Activated naive CD8-positive, alpha-beta T cell (primary cell): Measurements from ENCODE around the gene RSF1.
A peak's percentile ranks its signal among the peaks of the same experiment; 100 is the strongest.

Source experiments
- H3K27ac Mint-ChIP-seq: one replicate; pipeline ENCODE4 v1.8.0; 2021; ENCODE audit warnings: mixed read lengths
- H3K27me3 Mint-ChIP-seq: one replicate; pipeline ENCODE4 v1.8.0; 2021; ENCODE audit warnings: mixed read lengths
- H3K36me3 Mint-ChIP-seq: one replicate; pipeline ENCODE4 v1.8.0; 2021; ENCODE audit warnings: mixed read lengths
- H3K4me1 Mint-ChIP-seq: one replicate; pipeline ENCODE4 v1.8.0; 2021; ENCODE audit warnings: low read depth, mixed read lengths
- H3K4me3 Mint-ChIP-seq: one replicate; pipeline ENCODE4 v1.8.0; 2021; ENCODE audit warnings: mild to moderate bottlenecking, mixed read lengths
- H3K9me3 Mint-ChIP-seq: one replicate; pipeline ENCODE4 v1.8.0; 2021; ENCODE audit warnings: low read depth, mixed read lengths

The RSF1 gene

DNA sequence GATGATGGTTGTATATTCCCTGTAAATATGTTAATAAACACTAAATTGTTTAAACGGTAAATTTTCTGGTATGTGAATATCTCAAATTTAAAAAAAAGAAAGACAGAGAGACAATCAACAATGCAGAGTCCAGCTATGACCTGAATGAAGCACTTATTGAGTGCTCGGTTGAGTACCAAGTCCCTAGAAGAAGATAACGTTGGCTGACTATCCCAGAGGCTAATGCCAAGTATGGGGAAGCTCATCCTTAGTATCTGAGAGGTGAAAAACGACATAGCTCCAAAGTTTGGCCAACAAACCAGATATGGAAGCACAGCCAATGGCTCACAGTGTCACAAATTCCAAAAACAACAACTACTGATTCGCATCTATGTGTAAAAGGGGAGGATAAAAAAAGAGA is 71.3 kb downstream of the RSF1 start:
- H3K4me1 Mint-ChIP-seq: peaks cover 33% of the 10 kb centered on the region

DNA sequence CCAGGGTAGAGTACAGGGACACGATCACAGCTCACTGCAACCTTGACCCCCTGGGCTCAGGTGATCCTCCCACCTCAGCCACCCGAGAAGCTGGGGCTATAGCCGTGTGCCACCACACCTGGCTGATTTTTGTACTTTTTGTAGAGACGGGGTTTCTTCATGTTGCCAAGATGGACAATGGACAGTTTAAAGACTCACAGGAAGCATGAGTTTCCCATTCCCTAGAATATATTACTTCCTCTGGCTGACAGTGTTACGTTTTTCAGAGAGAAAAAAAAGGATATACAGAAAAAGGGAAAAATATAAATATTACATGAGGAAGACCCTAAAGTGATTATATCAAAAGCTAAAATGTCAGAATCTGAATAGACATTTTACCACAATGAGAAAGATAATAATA is 72.3 kb downstream of the RSF1 start:
- Mint-ChIP-seq H3K27me3 (no peaks in the 10 kb centered on the region), H3K27ac (no peak overlapping the region), H3K4me1 (peaks cover 33% of the 10 kb centered on the region), H3K4me3 (no peak overlapping the region), H3K9me3 (no peaks in the 10 kb centered on the region), H3K36me3 (peaks cover 9% of the 10 kb centered on the region)

More for the DNA sequence above, 71.3 kb downstream of the RSF1 start:
- Mint-ChIP-seq H3K27ac (no peak overlapping the region), H3K4me3 (no peak overlapping the region), H3K27me3 (no peaks in the 10 kb centered on the region), H3K9me3 (no peaks in the 10 kb centered on the region), H3K36me3 (peaks cover 9% of the 10 kb centered on the region)

DNA sequence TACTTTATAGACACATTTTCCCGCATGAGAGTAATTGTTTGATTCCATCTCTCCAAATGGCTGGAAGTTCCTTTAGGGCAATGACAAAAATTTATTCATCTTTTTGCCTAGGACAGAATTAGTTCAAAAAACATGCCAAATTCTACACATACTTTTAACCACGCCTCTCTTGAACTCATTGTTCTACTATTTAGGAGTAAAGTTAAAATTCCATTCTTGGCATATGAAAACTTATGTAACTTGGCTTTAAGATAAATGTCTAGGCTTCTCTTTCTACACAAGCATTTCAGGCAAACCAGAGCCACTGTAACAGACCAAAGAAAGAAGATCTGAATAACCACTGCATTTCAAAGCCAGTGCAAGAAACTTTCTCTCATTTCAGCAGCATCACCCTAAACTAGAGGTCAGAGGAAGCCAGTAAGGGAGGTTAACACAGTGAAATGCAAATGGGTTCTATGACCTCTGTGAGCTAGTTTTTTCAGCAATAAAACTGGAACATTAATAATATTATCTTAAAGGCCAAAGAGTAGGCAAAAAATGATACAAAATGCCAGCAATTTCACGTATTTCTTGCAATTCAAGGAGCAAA is 73.0 kb downstream of the RSF1 start:
- no peaks in the 10 kb centered on the region for H3K27me3 Mint-ChIP-seq
- peaks cover 30% of the 10 kb centered on the region for H3K4me1 Mint-ChIP-seq
- H3K4me3 Mint-ChIP-seq: no peak overlapping the region
- no peak overlapping the region for H3K27ac Mint-ChIP-seq
- H3K9me3 Mint-ChIP-seq: no peaks in the 10 kb centered on the region
- peaks cover 16% of the 10 kb centered on the region for H3K36me3 Mint-ChIP-seq

DNA sequence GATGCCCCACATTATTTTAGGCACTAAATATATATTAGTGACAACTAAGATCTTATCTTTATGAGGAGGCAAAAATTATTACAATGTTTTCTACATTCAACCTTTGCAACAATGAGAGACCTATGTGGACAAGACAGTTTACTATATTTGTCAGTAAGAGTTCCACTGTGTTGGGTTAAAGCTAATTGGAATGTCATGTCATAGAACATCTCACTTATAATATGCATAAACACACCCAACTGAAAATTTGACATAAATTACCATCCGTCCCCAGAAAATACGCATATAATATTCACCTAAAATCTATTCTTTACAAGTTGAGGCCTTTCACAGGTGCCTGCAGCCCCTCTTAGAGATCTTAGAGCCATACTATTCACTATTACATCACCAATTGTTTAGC is 84.0 kb downstream of the RSF1 start:
- Mint-ChIP-seq H3K27me3 (no peaks in the 10 kb centered on the region), H3K4me3 (no peak overlapping the region), H3K27ac (no peak overlapping the region), H3K36me3 (peaks cover 18% of the 10 kb centered on the region), H3K4me1 (no peaks in the 10 kb centered on the region), H3K9me3 (no peaks in the 10 kb centered on the region)

DNA sequence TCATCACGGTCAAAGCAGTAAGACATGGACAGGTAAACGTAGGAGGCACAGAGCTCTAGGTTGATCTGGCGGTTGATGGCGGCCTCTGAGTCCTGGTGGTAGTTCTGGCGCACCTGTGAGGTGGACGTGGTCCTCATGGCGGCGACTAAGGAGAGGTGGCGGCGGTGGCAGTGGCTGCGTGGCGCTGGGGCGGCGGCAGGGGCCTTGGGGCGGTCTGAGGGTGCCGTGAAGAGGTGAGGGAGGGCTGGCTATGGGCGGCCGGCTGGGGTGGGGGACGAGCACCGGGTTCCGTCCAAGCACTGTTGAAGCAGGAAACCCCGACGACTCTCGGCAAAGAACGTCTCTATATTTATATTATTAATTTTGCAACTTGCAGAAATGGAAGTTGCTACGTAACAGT is 85.6 kb downstream of the RSF1 start:
- Mint-ChIP-seq H3K9me3 (peaks cover 7% of the 10 kb centered on the region), H3K27me3 (no peaks in the 10 kb centered on the region), H3K4me3 (no peak overlapping the region), H3K4me1 (no peaks in the 10 kb centered on the region), H3K27ac (no peak overlapping the region), H3K36me3 (peaks cover 21% of the 10 kb centered on the region)

DNA sequence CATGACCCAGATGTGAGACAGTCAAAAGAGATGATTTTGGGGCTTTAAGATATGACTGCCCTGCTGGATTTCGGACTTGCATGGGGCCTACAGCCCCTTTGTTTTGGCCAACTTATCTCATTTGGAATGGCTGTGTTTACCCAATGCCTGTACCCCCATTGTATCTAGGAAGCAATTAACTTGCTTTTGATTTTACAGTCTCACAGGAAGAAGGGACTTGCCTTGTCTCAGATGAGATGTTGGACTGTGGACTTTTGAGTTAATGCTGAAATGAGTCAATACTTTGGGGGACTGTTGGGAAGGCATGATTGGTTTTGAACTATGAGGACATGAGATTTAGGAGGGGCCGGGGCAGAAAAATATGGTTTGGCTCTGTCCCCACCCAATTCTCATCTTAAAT is 88.4 kb downstream of the RSF1 start:
- Mint-ChIP-seq H3K4me3 (no peak overlapping the region), H3K27ac (no peak overlapping the region), H3K27me3 (no peaks in the 10 kb centered on the region), H3K9me3 (peaks cover 7% of the 10 kb centered on the region), H3K36me3 (peaks cover 24% of the 10 kb centered on the region), H3K4me1 (no peaks in the 10 kb centered on the region)

DNA sequence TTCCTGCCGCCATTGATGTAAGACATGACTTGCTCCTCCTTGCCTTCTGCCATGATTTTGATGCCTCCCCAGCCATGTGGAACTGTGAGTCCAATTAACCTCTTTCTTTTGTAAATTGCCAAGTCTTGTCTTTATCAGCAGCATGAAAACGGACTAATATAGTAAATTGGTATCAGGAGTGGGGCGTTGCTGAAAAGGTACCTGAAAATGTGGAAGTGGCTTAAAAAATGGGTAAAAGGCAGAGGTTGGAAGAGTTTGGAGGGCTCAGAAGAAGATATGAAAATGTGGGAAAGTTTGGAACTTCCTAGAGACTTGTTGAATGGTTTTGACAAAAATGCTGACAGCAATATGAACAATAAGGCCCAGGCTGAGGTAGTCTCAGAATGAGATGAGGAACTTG is 89.7 kb downstream of the RSF1 start:
- Mint-ChIP-seq H3K27me3 (no peaks in the 10 kb centered on the region), H3K4me3 (no peak overlapping the region), H3K4me1 (peaks cover 2% of the 10 kb centered on the region), H3K27ac (no peak overlapping the region), H3K36me3 (peaks cover 17% of the 10 kb centered on the region), H3K9me3 (peaks cover 7% of the 10 kb centered on the region)

DNA sequence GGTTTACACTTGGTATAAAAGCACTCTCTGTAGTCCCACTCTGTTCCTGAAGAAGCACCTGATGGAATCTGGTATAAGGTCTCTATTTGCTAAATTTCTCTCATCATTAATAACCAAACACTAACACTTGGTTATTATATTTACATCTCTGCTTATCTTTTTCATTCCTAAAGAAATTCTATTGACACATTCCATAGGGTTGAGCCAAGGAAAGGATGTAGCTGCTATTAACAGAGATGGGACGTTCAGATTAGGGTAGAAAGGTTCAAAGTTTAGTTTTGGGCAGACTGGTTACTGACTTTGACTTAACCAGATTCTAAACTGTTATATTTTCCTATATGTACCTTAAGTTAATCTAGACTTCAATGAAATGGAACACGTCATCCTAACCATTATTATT is 91.5 kb downstream of the RSF1 start:
- H3K4me1 Mint-ChIP-seq: peaks cover 2% of the 10 kb centered on the region
- no peak overlapping the region for H3K27ac Mint-ChIP-seq
- peaks cover 7% of the 10 kb centered on the region for H3K9me3 Mint-ChIP-seq
- H3K36me3 Mint-ChIP-seq: peaks cover 15% of the 10 kb centered on the region
- no peak overlapping the region for H3K4me3 Mint-ChIP-seq
- H3K27me3 Mint-ChIP-seq: no peaks in the 10 kb centered on the region

DNA sequence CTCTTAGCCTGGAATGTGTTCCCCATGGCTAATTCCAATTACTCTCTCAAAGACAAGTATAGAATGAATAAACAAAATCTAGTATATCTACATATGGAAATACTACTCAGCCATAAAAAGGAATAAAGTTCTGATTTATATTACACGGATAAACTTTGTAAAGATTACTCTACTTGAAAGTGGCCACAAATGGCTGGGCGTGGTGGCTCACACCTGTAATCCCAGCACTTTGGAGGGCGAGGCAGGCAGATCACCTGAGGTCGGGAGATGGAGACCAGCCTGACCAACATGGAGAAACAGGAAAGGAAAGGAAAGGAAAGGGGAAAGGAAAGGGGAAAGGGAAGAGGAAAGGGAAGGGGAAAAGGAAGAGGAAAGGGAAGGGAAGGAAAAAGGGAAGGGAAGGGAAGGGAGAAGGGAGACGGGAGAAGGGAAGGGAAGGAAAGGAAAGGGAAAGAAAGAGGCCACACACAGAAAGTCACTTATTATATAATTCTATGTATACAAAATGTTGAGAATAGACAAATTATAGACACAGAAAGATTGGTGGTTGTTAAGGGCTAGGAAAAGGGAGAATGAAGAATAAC is 92.2 kb downstream of the RSF1 start:
- Mint-ChIP-seq H3K27ac (no peak overlapping the region), H3K27me3 (no peaks in the 10 kb centered on the region), H3K4me3 (no peak overlapping the region), H3K9me3 (peaks cover 7% of the 10 kb centered on the region), H3K36me3 (peaks cover 18% of the 10 kb centered on the region), H3K4me1 (peaks cover 2% of the 10 kb centered on the region)

DNA sequence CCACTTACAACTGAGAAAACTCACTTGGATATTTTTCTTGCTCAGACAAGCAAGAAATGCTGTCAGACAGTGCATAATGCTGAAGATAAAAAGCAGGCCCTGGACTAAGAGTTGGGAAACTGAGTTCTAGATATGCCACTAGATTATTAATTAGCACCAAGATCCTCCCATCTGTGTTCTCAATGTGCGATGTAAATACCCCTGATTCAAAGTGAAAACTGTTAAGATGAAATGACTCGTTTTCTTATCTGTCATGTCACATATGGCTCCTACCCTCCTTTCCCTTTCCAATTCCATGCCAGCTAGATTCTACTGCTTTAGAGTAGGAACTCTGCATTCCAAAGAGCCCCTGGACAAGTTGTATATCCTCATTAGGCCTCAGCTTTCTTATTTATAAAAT is 94.0 kb downstream of the RSF1 start:
- no peak overlapping the region for H3K27ac Mint-ChIP-seq
- H3K27me3 Mint-ChIP-seq: no peaks in the 10 kb centered on the region
- peaks cover 7% of the 10 kb centered on the region for H3K9me3 Mint-ChIP-seq
- H3K4me3 Mint-ChIP-seq: no peak overlapping the region
- H3K4me1 Mint-ChIP-seq: peaks cover 2% of the 10 kb centered on the region
- peaks cover 16% of the 10 kb centered on the region for H3K36me3 Mint-ChIP-seq

DNA sequence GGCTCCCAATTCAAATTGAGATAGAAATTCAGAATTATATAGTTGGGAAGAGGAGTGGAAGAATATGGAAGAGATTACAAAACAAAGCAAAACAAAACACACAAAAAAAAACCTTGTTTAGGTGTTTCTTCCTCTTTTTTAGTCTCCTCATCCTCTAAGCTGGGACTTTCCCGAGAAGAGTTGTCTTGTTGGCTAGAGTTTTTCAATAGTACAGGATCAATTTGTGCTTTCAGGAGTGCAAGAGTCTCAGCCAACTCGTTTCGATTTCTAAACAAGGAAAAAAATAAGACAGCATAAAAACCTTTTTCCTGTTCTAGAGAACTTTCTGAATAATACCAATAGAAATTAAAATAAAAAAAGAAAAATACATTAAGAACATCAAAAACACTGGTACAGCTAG is 95.1 kb downstream of the RSF1 start:
- Mint-ChIP-seq H3K4me1 (peaks cover 2% of the 10 kb centered on the region), H3K4me3 (no peak overlapping the region), H3K36me3 (peaks cover 16% of the 10 kb centered on the region), H3K9me3 (no peaks in the 10 kb centered on the region), H3K27ac (no peak overlapping the region), H3K27me3 (no peaks in the 10 kb centered on the region)

DNA sequence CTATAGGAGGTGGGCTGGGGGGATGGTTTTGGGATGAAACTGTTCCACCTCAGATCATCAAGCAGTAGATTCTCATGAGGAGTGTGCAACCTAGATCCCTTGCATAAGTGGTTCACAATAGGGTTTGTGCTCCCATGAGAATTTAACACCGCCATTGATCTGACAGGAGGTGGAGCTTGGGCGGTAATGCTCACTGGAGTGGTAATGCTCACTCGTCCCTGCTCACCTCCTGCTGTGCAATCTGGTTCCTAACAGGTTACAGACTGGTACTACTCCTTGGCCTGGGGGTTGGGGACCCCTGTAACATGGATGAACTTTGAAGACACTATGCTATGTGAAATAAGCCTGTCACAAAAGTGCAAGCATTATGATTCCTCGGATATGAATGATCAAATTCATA is 95.9 kb downstream of the RSF1 start:
- Mint-ChIP-seq H3K4me3 (no peak overlapping the region), H3K9me3 (no peaks in the 10 kb centered on the region), H3K27me3 (no peaks in the 10 kb centered on the region), H3K36me3 (peaks cover 18% of the 10 kb centered on the region), H3K4me1 (peaks cover 2% of the 10 kb centered on the region), H3K27ac (no peak overlapping the region)

DNA sequence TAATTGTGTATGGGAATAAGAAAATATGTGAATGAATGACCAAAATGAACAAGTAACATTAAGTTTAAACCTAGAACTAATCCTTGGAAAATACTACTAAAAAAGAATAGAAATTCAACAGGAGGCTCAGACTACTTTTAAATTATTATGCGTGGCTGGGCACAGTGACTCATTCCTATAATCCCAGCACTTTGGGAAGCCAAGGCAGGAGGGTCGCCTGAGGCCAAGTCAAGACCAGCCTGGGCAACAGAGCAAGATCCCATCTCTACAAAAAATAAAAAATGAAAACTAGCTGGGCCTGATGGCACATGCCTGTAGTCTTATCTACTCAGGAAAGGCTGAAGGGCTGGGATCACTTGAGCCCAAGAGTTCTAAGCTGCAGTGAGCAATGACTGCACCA is 97.5 kb downstream of the RSF1 start:
- no peaks in the 10 kb centered on the region for H3K9me3 Mint-ChIP-seq
- no peak overlapping the region for H3K27ac Mint-ChIP-seq
- peaks cover 21% of the 10 kb centered on the region for H3K36me3 Mint-ChIP-seq
- no peak overlapping the region for H3K4me3 Mint-ChIP-seq
- peaks cover 2% of the 10 kb centered on the region for H3K4me1 Mint-ChIP-seq
- no peaks in the 10 kb centered on the region for H3K27me3 Mint-ChIP-seq

DNA sequence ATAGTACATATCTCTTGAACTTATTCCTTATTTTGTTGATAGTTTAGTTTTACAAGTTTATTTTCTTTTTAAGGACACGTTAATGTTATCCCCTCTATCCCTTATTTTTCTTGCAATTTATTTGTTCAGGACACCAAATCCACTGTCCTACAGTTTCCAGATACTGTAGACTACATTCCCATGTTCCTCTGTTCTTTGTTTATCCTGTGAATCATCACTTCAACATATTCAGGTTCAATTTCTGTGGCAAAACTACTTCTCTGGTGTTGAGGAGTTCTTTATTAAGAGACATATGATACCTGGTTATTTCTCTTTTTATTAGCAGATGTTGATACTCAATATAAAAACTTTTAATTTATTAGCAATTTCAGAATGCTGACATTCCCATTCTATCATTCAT is 110.2 kb downstream of the RSF1 start:
- H3K4me1 Mint-ChIP-seq: peaks cover 50% of the 10 kb centered on the region
- H3K27me3 Mint-ChIP-seq: no peaks in the 10 kb centered on the region

DNA sequence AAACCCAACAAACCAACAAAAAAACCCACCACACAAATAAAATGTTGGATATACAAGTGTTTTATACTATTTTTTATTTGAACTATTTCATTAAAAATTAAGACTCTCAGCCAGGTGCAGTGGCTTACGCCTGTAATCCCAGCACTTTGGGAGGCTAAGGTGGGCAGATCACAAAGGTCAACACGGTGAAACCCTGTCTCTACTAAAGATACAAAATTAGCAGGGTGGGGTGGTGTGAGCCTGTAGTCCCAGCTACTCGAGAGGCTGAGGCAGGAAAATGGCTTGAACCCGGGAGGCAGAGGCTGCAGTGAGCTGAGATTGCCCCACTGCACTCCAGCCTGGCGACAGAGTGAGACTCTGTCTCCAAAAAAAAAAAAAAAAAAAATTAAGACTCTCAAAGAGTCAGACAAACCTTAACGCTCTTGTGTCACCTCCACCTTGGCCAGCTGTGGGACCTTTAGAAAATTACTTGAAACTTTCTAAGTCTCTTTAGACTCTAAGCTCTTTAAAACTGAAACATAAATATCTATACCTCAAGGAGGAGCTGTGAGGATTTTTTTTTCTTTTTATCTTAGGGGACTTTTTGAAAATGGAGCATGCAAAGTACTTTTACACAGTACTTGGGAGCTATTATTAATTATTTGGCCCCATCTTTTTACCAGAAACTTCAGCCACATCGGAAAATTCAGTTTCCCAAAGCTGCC is 114.5 kb downstream of the RSF1 start:
- Mint-ChIP-seq H3K4me3 (no peak overlapping the region), H3K9me3 (no peaks in the 10 kb centered on the region), H3K36me3 (peaks cover 17% of the 10 kb centered on the region), H3K4me1 (peaks cover 36% of the 10 kb centered on the region), H3K27me3 (no peaks in the 10 kb centered on the region), H3K27ac (peak overlapping the region; percentile 22)

More for the DNA sequence above, 110.2 kb downstream of the RSF1 start:
- H3K9me3 Mint-ChIP-seq: no peaks in the 10 kb centered on the region
- H3K36me3 Mint-ChIP-seq: peaks cover 13% of the 10 kb centered on the region
- no peak overlapping the region for H3K4me3 Mint-ChIP-seq
- peak overlapping the region; percentile 4 for H3K27ac Mint-ChIP-seq
